Endothelial cell of umbilical vein (primary cell): ENCODE measurements around the gene ZNF407. TPM values are rescaled to one million over a fixed set of nuclear protein-coding genes. Genes with fewer than 3 reads are reported as not detected.

ENCODE experiments used
- BruUV-seq: library from RNA; stranded (reverse); fragments of 400-500 nt; replicated peaks from 2 replicates; lab custom pipeline; 2021; lab: Mats Ljungman, UMichigan
- CTCF ChIA-PET: fragments of 300-600, 350-600 bp; sonication (Branson Sonifier 250); formaldehyde crosslinking; loops from one replicate; lab custom pipeline; 2021; ENCODE audit warnings: antibody characterized with exemption, inconsistent platforms; lab: Charles Lee
- POLR2A ChIA-PET: fragments of 300-600, 350-600 bp; sonication (Branson Sonifier 250); formaldehyde crosslinking; loops from one replicate; lab custom pipeline; 2021; ENCODE audit warnings: antibody characterized with exemption, inconsistent platforms; lab: Charles Lee
- DNase-seq: peaks from one replicate; pipeline ENCODE4 v3.0.0-alpha.2; 2011; ENCODE audit warnings: low read depth, low spot score
- FAIRE-seq: peaks from 2 replicates; lab custom pipeline; 2011; peaks lifted over from hg19 to GRCh38; lab: Jason Lieb, UNC
- H2AFZ ChIP-seq: 2 replicates; pipeline ENCODE4 v1.6.0; 2012; ENCODE audit warnings: low read depth, low read length, control low read depth, inconsistent platforms
- H3K27ac ChIP-seq: 2 replicates; pipeline ENCODE4 v1.5.1; 2011; ENCODE audit warnings: low read depth, mild to moderate bottlenecking, control low read depth, low read length, moderate library complexity; ENCODE audit not compliant: insufficient read depth
- H3K27me3 ChIP-seq, 2 experiments: 2 replicates each; pipeline versions ENCODE4 v1.6.0 to v1.6.1; 2011; ENCODE audit warnings: low read length in 2 of 2, mixed read lengths in 1 of 2; ENCODE audit not compliant: control insufficient read depth in 2 of 2, insufficient read depth in 2 of 2
- H3K36me3 ChIP-seq, 2 experiments: 2 replicates in 1 of 2; 3 replicates in 1 of 2; pipeline ENCODE4 v1.5.1; 2011; ENCODE audit warnings: low read length in 2 of 2, mild to moderate bottlenecking in 1 of 2, moderate library complexity in 1 of 2; ENCODE audit not compliant: control insufficient read depth in 2 of 2, insufficient read depth in 2 of 2; ENCODE audit errors: extremely low read depth in 1 of 2
- H3K4me1 ChIP-seq: 3 replicates; pipeline ENCODE4 v1.5.1; 2011; ENCODE audit warnings: mild to moderate bottlenecking, low read length; ENCODE audit not compliant: control insufficient read depth, insufficient read depth; ENCODE audit errors: extremely low read depth
- H3K4me2 ChIP-seq: 2 replicates; pipeline ENCODE4 v1.6.1; 2011; ENCODE audit warnings: low read length, control low read depth, mixed read lengths; ENCODE audit not compliant: insufficient read depth
- H3K4me3 ChIP-seq, 3 experiments: fragments of 200-600 bp in 1 of 3; sonication (generic), shearing (Covaris generic) in 1 of 3; replicated peaks in 1 of 3; 2 replicates each; pipeline ENCODE4 v1.5.1; 2011 to 2016; ENCODE audit warnings: control low read depth in 3 of 3, low read length in 3 of 3, mild to moderate bottlenecking in 2 of 3, inconsistent platforms in 1 of 3, low read depth in 1 of 3, moderate library complexity in 1 of 3; ENCODE audit not compliant: insufficient read depth in 1 of 3
- H3K79me2 ChIP-seq: 2 replicates; pipeline ENCODE4 v1.6.0; 2012; ENCODE audit warnings: low read length, inconsistent platforms; ENCODE audit not compliant: control insufficient read depth, insufficient read depth
- H3K9ac ChIP-seq: replicated peaks from 2 replicates; pipeline ENCODE3; 2011; ENCODE audit warnings: low read length, control low read depth; ENCODE audit not compliant: insufficient read depth; ENCODE audit errors: extremely low read depth
- H3K9me1 ChIP-seq: replicated peaks from 3 replicates; pipeline ENCODE4 v1.6.0; 2011; ENCODE audit warnings: mild to moderate bottlenecking, low read length; ENCODE audit not compliant: control insufficient read depth, insufficient read depth; ENCODE audit errors: extremely low read depth
- H3K9me3 ChIP-seq: replicated peaks from 2 replicates; pipeline ENCODE4 v1.5.1; 2012; ENCODE audit warnings: low read length, inconsistent platforms; ENCODE audit not compliant: control insufficient read depth, insufficient read depth
- H4K20me1 ChIP-seq: replicated peaks from 2 replicates; pipeline ENCODE3; 2011; ENCODE audit warnings: mild to moderate bottlenecking, low read length; ENCODE audit not compliant: control insufficient read depth, insufficient read depth; ENCODE audit errors: extremely low read depth
- CTCF ChIP-seq, 2 donors: IDR thresholded peaks; 1 replicate in 1 of 2; 2 replicates in 1 of 2; pipeline ENCODE4 v1.5.1; 2011; ENCODE audit warnings: low read length in 2 of 2, mild to moderate bottlenecking in 2 of 2, moderate library complexity in 2 of 2, control low read depth in 1 of 2, inconsistent platforms in 1 of 2, low read depth in 1 of 2; ENCODE audit not compliant: insufficient read depth in 1 of 2; ENCODE audit errors: extremely low read depth in 1 of 2
- FOS ChIP-seq: IDR thresholded peaks from 2 replicates; pipeline ENCODE4 v1.6.1; 2011; ENCODE audit warnings: mild to moderate bottlenecking, low read length, moderate library complexity, borderline replicate concordance; ENCODE audit not compliant: insufficient read depth
- GATA2 ChIP-seq: IDR thresholded peaks from 2 replicates; pipeline ENCODE4 v1.7.0; 2011; ENCODE audit warnings: low read depth, mild to moderate bottlenecking, moderate library complexity, mixed read lengths, low read length; ENCODE audit not compliant: insufficient read length, insufficient read depth
- JUN ChIP-seq: IDR thresholded peaks from 2 replicates; pipeline ENCODE4 v1.6.1; 2011; ENCODE audit warnings: borderline replicate concordance, low read depth; ENCODE audit not compliant: insufficient read length, insufficient read depth
- MYC ChIP-seq: IDR thresholded peaks from one replicate; pipeline ENCODE4 v1.6.1; 2011; ENCODE audit warnings: mild to moderate bottlenecking, low read depth, low read length
- POLR2A ChIP-seq: IDR thresholded peaks from 2 replicates; pipeline ENCODE4 v1.6.1; 2012; ENCODE audit warnings: low read depth, mild to moderate bottlenecking, control low read depth, low read length
- POLR2AphosphoS5 ChIP-seq: IDR thresholded peaks from 2 replicates; pipeline ENCODE4 v1.6.1; 2012; ENCODE audit warnings: low read depth, mild to moderate bottlenecking, control low read depth, low read length, moderate library complexity; ENCODE audit not compliant: insufficient read depth
- dilution Hi-C: fragments of 300-500 bp; cut with MboI; formaldehyde crosslinking; loops from one replicate; pipeline ENCODE4 v1.15.0; 2019; ENCODE audit warnings: low sequenced_read_pairs; ENCODE audit not compliant: extremely low pct_ligation_motif_present
- intact Hi-C: fragments of 100-400 bp; cut with micrococcal nuclease; formaldehyde crosslinking; loops from one replicate; pipeline ENCODE4 v1.10.0; 2022
- polyA plus RNA-seq, 4 experiments: library from polyadenylated mRNA; depleted of rRNA in 3 of 4; stranded (reverse) in 3 of 4; unstranded in 1 of 4; fragments of >200 nt; gene quantifications; 2 replicates each; pipeline versions ENCODE4 v1.2.1 to v1.2.3, GENCODE V29; 2011 to 2012; ENCODE audit warnings: missing spikeins in 1 of 4
- total RNA-seq: library from RNA; stranded (reverse); gene quantifications from 2 replicates; pipeline ENCODE4 v1.2.3, GENCODE V29; 2021

The ZNF407 gene
- total and polyA plus RNA-seq, 2 donors (not counting 3 experiments of a cell fraction or from before 2014, with no cell fraction given) = 3.8 to 20.1 TPM

DNA sequence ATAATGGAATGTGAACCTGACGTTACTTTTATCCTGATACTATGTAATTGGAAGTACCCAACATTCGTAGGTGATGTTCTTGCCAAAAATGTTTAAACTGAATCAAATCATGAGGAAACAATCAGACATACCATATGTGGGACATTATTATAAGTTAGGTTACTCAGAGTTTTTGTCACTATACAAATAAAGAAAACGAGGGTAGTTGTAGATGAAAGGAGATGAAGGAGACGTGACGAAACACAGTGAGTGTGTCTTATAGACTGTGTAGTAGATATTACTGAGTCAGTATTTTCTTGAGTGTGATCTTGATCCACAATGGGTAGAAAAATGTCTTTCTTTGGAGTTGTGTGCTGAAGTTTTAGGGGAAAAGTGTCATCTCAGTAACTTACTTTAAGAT, 176.8 kb downstream of the ZNF407 start:
- intact Hi-C loops = no loop called here
- BruUV-seq = no TSS peak
- ChIA-PET CTCF (interaction anchor here (2.2 kb wide), 1 partner anchor 13 kb away, joined by 6 read pairs; no protein-coding TSS in a partner anchor), POLR2A (no interaction called here)
- Histone ChIP-seq H3K27me3 (no peaks in the 10 kb centered on the region), H3K4me3 (no peak overlapping the region), H3K9me3 (no peaks in the 10 kb centered on the region), H3K27ac (no peak overlapping the region), H3K79me2 (no peaks in the 10 kb centered on the region), H3K36me3 (no peaks in the 10 kb centered on the region), H4K20me1 (no peaks in the 10 kb centered on the region), H3K4me2 (no peak overlapping the region), H3K4me1 (no peaks in the 10 kb centered on the region), H2AFZ (no peak overlapping the region), H3K9ac (no peak overlapping the region), H3K9me1 (no peaks in the 10 kb centered on the region)
- no peak for DNase-seq
- dilution Hi-C loops = no loop called here
- FAIRE-seq = no peak
- TF ChIP-seq POLR2AphosphoS5 = no peak
- no peak for TF ChIP-seq MYC
- TF ChIP-seq FOS = no peak
- no peak for TF ChIP-seq GATA2
- TF ChIP-seq POLR2A = no peak
- TF ChIP-seq JUN = no peak

DNA sequence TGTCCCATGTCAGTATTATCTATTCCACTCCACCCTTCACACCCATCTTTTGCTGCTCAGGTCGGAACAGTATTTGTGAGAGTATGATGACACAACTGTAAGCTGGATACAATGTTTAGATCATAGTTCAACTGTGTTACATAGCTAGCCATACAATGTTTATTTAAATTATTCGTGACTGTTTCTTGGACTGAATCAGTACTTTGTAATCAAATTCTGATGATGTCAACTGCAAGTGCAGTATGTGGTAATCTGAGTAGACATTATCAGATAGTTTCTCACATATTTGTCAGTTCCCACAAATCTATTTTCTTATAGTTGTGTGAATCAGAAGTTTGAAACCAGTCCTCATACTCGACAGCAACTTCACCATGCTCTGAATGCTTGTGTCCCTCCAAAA, 177.6 kb downstream of the ZNF407 start:
- POLR2A ChIA-PET = no interaction called here
- CTCF ChIA-PET = no interaction called here
- intact Hi-C loops = no loop called here
- dilution Hi-C loops = no loop called here
- H2AFZ ChIP-seq = no peak overlapping the region
- H3K36me3 ChIP-seq = no peaks in the 10 kb centered on the region
- no peak overlapping the region for H3K4me3 ChIP-seq
- no peaks in the 10 kb centered on the region for H4K20me1 ChIP-seq
- no peaks in the 10 kb centered on the region for H3K9me1 ChIP-seq
- no peak overlapping the region for H3K9ac ChIP-seq
- H3K4me1 ChIP-seq = no peaks in the 10 kb centered on the region
- no peak for FAIRE-seq
- BruUV-seq = no TSS peak
- no peak for DNase-seq
- H3K27ac ChIP-seq = no peak overlapping the region
- no peaks in the 10 kb centered on the region for H3K27me3 ChIP-seq
- TF ChIP-seq CTCF (IDR thresholded peaks at IDR 0.05; ENCODE audit: extremely low read depth in 1 of 2, insufficient read depth in 1 of 2, low read depth in 1 of 2, low read length in 2 of 2) (no peak), GATA2 (no peak)
- no peak overlapping the region for H3K4me2 ChIP-seq
- H3K79me2 ChIP-seq = no peaks in the 10 kb centered on the region
- no peaks in the 10 kb centered on the region for H3K9me3 ChIP-seq
